Effector CD8-positive, alpha-beta T cell (primary cell): ENCODE data around the gene GRPEL2.
"Not testable (repeated sequence)": the region's sequence is repeated elsewhere in the genome, so short reads cannot be mapped to it uniquely, and the experiment has no call there.

Source experiments
- DNase-seq: peaks from one replicate; lab custom pipeline; 2025; lab: John Stamatoyannopoulos, UW

Gene GRPEL2

DNA sequence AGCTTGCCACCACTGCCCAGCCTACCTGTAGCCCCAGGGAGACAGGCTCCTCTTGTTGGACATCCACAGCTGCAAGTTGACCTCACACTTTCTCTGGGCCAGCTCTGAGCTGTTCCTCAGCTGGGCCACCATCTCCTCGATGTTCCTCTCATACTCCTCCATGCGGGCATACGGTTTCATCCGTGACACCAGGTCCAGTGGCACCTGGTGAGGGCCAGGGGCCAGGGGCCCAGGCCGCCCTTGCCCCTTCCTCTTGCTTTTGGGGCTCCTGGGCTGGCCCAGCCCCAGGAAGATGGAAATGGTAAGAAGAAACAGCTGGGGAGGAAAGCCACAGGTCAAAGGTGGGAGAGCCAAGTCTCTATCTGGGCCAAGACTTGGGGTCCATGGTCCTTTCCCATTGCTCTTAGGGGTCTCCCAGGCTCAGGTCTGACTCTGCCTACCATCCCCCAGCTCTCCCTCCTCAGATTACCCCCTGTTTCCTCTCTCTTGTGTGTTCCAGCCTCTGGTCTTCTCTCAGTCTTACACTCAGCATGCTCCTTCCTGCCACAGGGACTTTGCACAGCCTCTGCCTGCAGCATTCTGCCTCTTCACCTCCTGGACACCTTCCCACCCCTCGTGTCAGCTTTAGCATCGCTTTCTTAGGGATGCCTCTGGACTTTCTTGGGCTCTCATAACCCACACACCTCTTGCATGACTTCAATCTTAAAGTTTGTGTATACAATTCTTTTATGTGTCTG lies 31.6 kb downstream of the GRPEL2 start:
- no peak for DNase-seq

- no peak for DNase-seq
These were observed 33.0 kb downstream of the GRPEL2 start for GRCh38 chr5:149378241-149378820.

GRCh38 chr5:149379177-149379761 lies 34.0 kb downstream of the GRPEL2 start, which contains the start of gene IL17B:
TSS of gene IL17B (minus strand) at chr5:149379292. CDS start at chr5:149379225, 67 bp downstream.
- DNase-seq = no peak

- DNase-seq = no peak
These were observed 34.6 kb downstream of the GRPEL2 start for GRCh38 chr5:149379818-149380374.

GRCh38 chr5:149380466-149381121 lies 35.3 kb downstream of the GRPEL2 start:
- no peak for DNase-seq

GRCh38 chr5:149381261-149381985 lies 36.1 kb downstream of the GRPEL2 start:
- DNase-seq = no peak

GRCh38 chr5:149381986-149382338 lies 36.7 kb downstream of the GRPEL2 start:
- peak; percentile 49 for DNase-seq

DNA sequence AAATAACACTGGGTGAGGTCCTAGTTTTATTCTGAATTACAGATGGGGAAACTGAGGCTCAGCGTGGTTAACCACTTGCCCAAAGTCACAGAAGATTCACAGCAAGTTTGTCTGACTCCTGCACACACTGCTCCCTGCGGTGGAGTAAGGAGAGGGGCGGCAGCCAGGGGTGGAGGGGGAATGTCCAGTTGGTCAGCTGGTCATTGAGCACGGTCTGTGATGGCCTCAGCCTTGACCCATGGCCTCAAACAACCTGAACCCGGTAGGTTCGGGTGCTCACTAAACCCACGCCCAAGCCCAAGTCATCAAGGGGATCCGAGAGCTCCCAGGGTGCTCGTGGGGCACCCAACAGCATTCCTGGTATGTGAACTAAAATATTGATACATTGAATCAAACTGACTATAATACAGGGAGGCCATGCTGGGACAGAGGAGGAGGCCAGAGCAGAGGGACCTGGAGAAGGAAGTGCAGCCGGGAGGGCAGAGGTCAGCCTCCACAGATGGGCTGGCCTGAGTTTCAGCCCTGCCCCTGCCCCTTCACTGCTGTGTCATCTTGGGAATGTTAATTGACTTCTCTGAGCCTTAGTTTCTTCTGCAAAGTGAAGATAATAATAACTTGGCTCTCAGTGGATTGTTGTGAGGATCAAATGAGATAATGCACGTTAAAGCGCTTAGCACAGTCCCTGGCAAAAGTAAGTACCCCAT lies 37.4 kb downstream of the GRPEL2 start:
- DNase-seq = no peak

DNA sequence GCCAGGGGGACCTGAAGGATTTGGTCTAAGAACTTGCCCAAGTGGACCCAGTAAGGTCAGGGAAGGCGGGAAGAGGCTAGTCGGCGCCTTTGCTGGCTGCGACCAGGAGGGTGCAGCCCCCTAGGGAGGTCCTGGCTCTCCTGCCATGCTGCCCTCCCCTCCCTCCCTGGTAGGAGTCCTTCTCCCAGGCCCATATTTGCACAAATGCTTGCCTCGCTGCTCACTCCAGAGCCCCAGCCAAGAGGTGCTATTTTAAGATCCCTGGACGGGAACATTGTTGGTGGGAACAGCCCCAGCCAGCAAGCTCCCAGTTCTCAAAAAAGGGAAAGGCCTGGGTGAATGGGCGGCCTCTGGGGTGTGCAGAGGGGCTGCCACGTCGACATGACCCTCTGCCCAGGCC lies 38.1 kb downstream of the GRPEL2 start:
- no peak for DNase-seq

DNA sequence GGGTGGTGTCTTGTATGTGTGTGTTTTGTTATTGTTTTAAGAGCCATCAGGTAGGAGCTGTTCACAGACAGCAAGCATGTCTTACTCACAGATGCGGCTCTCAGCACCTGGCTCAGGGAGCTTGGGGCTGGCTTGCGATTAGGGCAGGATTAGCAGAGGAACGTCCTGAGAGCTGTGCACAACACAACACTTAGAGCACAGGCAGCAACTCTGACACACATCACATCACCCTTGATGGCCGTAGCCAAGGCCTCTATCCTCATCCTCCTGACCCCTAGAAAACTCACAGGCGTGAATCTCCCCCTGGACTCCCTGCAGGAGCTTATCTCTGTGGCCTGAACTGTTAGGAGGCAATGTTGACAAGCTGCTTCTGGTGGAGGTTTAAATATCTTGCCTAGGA lies 40.9 kb downstream of the GRPEL2 start:
- DNase-seq = no peak

DNA sequence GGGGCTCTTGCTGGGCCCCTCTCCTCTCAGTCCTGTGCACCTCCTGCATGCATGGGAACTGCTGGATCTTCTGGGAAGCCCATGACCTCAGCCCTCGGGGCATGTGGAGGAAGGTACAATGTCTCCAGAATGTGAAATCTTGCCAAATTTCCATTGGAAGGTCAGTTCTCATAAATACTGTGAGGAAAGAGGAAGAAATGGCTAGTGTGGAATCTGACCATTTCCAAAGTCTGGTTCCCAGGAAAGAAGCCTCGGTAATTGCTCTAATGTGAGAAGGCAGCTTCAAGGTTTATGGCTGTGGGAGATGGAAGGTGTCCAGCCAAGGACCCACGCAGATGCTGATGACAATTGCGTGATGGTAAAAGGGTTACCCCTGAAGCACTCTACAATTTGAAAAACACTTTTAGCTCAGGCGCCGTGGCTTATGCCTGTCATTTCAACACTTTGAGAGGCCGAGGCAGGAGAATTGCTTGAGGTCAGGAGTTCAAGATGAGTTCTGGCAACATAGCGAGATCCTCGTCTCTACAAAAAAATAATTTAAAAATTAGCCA lies 41.9 kb downstream of the GRPEL2 start:
- no peak for DNase-seq

- DNase-seq = no peak
These were observed 42.7 kb downstream of the GRPEL2 start for GRCh38 chr5:149387982-149388381.

DNA sequence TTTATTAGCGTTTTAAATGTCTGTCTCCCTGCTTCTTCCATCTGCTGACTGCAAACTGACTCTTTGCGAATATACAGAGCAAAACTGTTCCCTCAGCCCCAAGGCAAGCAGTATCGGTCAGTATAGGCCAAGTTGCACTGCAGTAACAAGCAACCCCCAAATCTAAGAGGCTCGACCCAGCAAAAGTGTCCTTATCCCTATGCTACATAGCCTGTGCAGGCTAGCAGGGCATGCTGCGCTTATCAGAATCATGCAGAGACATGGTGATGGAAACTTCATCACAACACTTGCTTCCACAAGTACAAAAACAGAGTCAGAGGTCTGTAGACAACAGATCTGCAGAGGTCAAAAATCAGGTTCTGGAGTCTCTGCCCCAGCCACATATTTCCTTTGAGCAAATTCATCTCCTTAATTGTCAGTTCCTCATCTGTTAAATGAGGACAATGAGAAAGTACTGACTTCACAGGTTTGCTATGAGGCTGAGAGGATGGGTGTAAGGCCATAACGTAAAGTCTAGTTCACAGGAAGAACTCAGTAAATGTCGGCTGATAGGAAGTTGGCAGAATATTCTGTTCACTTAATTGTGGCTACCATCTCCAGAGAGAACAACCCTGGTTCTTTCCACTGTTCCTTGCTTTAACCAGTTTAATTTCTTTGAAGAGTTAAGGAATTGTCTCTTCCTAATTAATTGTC lies 43.3 kb downstream of the GRPEL2 start:
- no peak for DNase-seq

GRCh38 chr5:149389552-149390495 lies 44.5 kb downstream of the GRPEL2 start:
- no peak for DNase-seq

DNA sequence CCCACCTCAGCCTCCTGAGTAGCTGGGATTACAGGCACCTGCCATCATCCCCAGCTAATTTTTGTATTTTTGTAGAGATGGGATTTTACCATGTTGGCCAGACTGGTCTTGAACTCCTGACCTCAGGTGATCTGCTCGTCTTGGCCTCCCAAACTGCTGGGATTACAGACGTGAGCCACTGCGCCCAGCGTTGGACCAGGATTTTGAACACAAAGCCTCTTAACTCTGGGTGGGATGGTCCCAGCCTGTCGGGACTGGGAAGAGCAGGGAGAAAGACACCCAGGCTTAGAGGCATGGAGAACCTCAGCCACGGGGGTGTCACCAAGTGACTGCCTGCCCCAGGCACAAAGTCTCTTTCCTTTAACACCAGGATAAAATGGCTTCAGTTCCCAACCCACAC lies 45.8 kb downstream of the GRPEL2 start:
- not testable (repeated sequence) for DNase-seq

DNA sequence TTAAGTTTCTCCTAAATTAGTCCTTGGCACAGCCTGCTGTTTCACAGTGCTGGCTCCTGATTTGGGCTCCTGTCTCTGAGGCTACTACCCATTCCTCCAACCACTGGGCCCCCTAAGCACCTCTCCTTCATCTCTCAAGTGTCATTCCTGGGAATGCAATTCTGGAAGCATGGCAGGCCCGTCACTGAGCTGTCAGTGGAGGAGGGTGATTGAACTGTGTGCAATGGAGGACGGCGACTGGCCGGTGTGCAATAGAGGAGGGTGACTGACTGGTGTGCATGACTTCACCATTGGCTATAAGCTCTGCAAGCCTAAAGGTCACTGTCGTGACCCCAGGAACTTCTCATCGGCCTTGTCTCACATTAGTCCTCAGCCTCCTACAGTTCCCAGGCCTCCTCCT lies 46.2 kb downstream of the GRPEL2 start:
- DNase-seq = no peak

- no peak for DNase-seq
These were observed 47.4 kb downstream of the GRPEL2 start for GRCh38 chr5:149392718-149393117.

DNA sequence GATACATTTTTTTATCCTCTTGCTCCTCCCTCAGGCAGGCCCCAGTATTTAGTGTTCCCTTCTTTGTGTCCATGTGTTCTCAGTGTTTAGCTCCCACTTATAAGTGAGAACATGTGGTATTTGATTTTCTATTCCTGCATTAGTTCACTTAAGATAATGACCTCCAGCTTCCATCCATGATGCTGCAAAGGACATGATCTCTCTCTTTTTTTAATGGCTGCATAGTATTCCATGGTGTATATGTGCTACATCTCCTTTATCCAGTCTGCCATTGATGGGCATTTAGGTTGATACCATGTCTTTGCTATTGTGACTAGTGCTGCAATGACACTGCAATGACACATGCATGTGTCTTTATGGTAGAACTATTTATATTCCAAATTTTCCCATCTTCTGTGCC lies 49.7 kb downstream of the GRPEL2 start:
- not testable (repeated sequence) for DNase-seq

- no peak for DNase-seq
These were observed 52.2 kb downstream of the GRPEL2 start for GRCh38 chr5:149397530-149397929.
